Activated naive CD8-positive, alpha-beta T cell treated with anti-CD3 and anti-CD28 coated beads, Interleukin-2, amount 50 U/mL, for 24 hours (primary cell): ENCODE measurements around the gene GARIN5B.

Experiments used
- ATAC-seq: fragments of 150-1000 bp; cut with Tn5 transposase; one replicate; pipeline ENCODE4 v1.10.0; 2021
- DNase-seq: peaks from one replicate; pipeline ENCODE4 v3.0.0; 2021
- H3K27ac Mint-ChIP-seq: one replicate; pipeline ENCODE4 v1.8.0; 2021; ENCODE audit warnings: mild to moderate bottlenecking, mixed read lengths
- H3K27me3 Mint-ChIP-seq: one replicate; pipeline ENCODE4 v1.8.0; 2021; ENCODE audit warnings: mixed read lengths
- H3K36me3 Mint-ChIP-seq: one replicate; pipeline ENCODE4 v1.8.0; 2021; ENCODE audit warnings: low read depth, mixed read lengths
- H3K4me1 Mint-ChIP-seq: one replicate; pipeline ENCODE4 v1.8.0; 2021; ENCODE audit warnings: mixed read lengths
- H3K4me3 Mint-ChIP-seq: one replicate; pipeline ENCODE4 v1.8.0; 2021; ENCODE audit warnings: mild to moderate bottlenecking, moderate library complexity, mixed read lengths
- H3K9me3 Mint-ChIP-seq: one replicate; pipeline ENCODE4 v1.8.0; 2021; ENCODE audit warnings: mixed read lengths

Gene GARIN5B

GRCh38 chr19:55383279-55384130 is 20.4 kb upstream of the GARIN5B start:
- DNase-seq (peak; percentile 63), ATAC-seq (peak; percentile 7)
- Mint-ChIP-seq H3K27me3 (peaks cover 2% of the 10 kb centered on the region), H3K4me1 (peaks cover 43% of the 10 kb centered on the region), H3K36me3 (peaks cover 34% of the 10 kb centered on the region), H3K4me3 (peak overlapping the region; percentile 85), H3K27ac (peak overlapping the region; percentile 92), H3K9me3 (no peaks in the 10 kb centered on the region)

- peaks cover 2% of the 10 kb centered on the region for H3K27me3 Mint-ChIP-seq
- no peaks in the 10 kb centered on the region for H3K9me3 Mint-ChIP-seq
- ATAC-seq = no peak
- DNase-seq = no peak
- H3K27ac Mint-ChIP-seq = peak overlapping the region; percentile 92
- peaks cover 36% of the 10 kb centered on the region for H3K4me1 Mint-ChIP-seq
- peak overlapping the region; percentile 85 for H3K4me3 Mint-ChIP-seq
- H3K36me3 Mint-ChIP-seq = peaks cover 24% of the 10 kb centered on the region
These were observed 19.5 kb upstream of the GARIN5B start for GRCh38 chr19:55382522-55383054.

DNA sequence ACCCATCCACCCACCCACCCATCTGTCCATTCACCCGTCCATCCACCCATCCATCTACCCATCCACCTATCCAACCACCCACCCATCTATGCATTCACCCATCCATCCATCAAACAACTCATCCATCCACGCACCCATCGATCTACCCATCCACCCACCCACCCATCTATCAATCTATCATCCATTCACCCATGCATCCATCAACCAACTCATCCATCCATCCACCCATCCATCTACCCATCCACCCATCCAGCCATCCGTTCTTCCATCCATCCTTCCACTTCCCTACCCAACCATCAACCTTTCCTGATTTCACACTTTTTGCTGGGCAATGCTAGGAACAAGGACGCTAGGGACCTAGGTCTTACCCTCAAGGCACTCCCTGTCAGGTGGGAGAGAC is 19.0 kb upstream of the GARIN5B start:
- peaks cover 2% of the 10 kb centered on the region for H3K27me3 Mint-ChIP-seq
- peaks cover 19% of the 10 kb centered on the region for H3K36me3 Mint-ChIP-seq
- DNase-seq = no peak
- H3K9me3 Mint-ChIP-seq = no peaks in the 10 kb centered on the region
- ATAC-seq = no peak
- H3K4me1 Mint-ChIP-seq = peaks cover 30% of the 10 kb centered on the region
- no peak overlapping the region for H3K27ac Mint-ChIP-seq
- H3K4me3 Mint-ChIP-seq = peak overlapping the region; percentile 85

DNA sequence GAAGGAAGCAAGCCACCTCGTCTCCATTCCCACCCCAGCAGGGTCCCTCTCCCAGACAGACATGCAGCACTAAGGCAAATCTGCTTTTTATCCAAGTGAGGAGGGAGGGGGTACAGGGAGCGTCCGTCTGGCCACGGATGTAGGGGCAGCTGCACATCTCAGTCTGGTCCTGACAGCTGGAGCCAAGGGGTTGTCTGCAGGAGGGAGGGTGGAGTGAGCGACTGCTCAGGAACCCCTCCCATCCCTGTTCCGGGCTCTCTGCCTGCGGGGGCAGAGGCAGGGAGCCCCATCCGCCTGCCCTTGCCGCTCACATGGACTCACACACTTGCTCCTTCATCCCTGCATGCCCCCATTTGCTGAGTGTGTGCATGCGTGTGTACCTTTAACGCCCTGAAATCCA is 16.1 kb upstream of the GARIN5B start:
- H3K27ac Mint-ChIP-seq = no peak overlapping the region
- H3K4me3 Mint-ChIP-seq = no peak overlapping the region
- H3K36me3 Mint-ChIP-seq = peaks cover 4% of the 10 kb centered on the region
- H3K9me3 Mint-ChIP-seq = no peaks in the 10 kb centered on the region
- DNase-seq (no peak), ATAC-seq (no peak)
- H3K27me3 Mint-ChIP-seq = peaks cover 5% of the 10 kb centered on the region
- peaks cover 17% of the 10 kb centered on the region for H3K4me1 Mint-ChIP-seq

DNA sequence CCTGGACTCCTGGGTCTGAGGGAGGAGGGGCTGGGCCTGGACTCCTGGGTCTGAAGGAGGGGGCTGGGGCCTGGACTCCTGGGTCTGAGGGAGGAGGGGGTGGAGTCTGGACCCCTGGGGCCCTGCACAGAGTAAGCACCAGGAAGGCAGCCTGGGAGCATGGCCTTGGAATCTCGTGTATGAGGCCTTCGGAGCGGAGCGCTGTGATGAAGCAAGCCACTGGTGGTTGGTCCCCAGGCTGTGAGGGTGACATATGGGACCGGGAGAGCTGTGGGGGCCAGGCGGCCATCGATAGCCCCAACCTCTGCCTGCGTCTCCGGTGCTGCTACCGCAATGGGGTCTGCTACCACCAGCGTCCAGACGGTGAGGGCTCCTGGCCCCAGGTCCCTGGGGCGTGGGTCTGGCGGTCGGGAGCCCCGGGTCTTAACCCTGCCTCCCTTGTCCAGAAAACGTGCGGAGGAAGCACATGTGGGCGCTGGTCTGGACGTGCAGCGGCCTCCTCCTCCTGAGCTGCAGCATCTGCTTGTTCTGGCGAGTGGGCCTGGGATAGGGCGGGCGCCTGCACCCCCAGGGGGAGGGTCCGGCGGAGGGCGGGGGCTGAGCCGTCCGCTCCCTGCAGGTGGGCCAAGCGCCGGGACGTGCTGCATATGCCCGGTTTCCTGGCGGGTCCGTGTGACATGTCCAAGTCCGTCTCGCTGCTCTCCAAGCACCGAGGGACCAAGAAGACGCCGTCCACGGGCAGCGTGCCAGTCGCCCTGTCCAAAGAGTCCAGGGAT is 14.5 kb upstream of the GARIN5B start:
- no peak overlapping the region for H3K27ac Mint-ChIP-seq
- H3K4me1 Mint-ChIP-seq = peaks cover 14% of the 10 kb centered on the region
- peaks cover 12% of the 10 kb centered on the region for H3K27me3 Mint-ChIP-seq
- peaks cover 4% of the 10 kb centered on the region for H3K36me3 Mint-ChIP-seq
- H3K4me3 Mint-ChIP-seq = no peak overlapping the region
- DNase-seq = no peak
- ATAC-seq = no peak
- H3K9me3 Mint-ChIP-seq = no peaks in the 10 kb centered on the region

- Mint-ChIP-seq H3K36me3 (peaks cover 3% of the 10 kb centered on the region), H3K4me1 (peaks cover 10% of the 10 kb centered on the region), H3K4me3 (no peak within 1 kb of the TSS), H3K27ac (no peak within 1 kb of the TSS), H3K27me3 (peaks cover 24% of the 10 kb centered on the region), H3K9me3 (no peaks in the 10 kb centered on the region)
- ATAC-seq = no peak
- DNase-seq = no peak
These were observed 13.3 kb upstream of the GARIN5B start, which contains the start of gene TMEM190 for GRCh38 chr19:55376241-55376933. TMEM190 (plus strand) TSS chr19:55376826; CDS start chr19:55376854, 28 bp downstream.

- Mint-ChIP-seq H3K27me3 (peaks cover 39% of the 10 kb centered on the region), H3K4me3 (no peak overlapping the region), H3K36me3 (peaks cover 2% of the 10 kb centered on the region), H3K4me1 (peaks cover 22% of the 10 kb centered on the region), H3K9me3 (no peaks in the 10 kb centered on the region), H3K27ac (no peak overlapping the region)
- no peak for ATAC-seq
- no peak for DNase-seq
These were observed 11.1 kb upstream of the GARIN5B start for GRCh38 chr19:55373993-55374757.

DNA sequence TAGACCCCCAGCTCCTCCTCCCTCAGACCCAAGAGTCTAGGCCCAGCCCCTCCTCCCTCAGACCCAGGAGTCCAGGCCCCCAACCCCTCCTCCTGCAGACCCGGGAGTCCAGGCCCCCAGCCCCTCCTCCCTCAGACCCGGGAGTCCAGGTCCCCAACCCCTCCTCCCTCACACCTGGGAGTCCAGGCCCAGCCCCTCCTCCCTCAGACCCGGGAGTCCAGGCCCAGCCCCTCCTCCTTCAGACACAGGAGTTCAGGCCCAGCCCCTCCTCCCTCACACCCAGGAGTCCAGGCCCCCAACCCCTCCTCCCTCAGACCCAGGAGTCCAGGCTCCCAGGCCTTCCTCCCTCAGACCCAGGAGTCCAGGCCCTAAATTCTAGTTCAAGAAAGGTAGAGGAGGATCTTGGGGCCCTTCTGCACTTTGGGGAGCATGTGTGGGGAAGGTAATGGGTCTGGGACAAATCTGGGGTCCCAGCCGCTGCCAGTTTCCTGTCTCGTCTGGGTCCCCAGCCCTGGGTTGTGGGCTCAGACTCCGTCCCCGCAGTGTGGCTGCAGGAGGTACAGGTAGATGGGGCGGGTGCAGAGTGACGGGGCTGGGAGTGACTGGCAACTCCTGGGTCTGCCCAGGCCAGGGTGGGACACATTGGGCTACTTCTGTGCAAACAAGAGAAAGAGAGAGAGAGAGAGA is 10.4 kb upstream of the GARIN5B start:
- DNase-seq (no peak), ATAC-seq (no peak)
- Mint-ChIP-seq H3K27me3 (peaks cover 39% of the 10 kb centered on the region), H3K4me3 (no peak overlapping the region), H3K36me3 (peaks cover 2% of the 10 kb centered on the region), H3K4me1 (peaks cover 22% of the 10 kb centered on the region), H3K27ac (no peak overlapping the region), H3K9me3 (no peaks in the 10 kb centered on the region)

DNA sequence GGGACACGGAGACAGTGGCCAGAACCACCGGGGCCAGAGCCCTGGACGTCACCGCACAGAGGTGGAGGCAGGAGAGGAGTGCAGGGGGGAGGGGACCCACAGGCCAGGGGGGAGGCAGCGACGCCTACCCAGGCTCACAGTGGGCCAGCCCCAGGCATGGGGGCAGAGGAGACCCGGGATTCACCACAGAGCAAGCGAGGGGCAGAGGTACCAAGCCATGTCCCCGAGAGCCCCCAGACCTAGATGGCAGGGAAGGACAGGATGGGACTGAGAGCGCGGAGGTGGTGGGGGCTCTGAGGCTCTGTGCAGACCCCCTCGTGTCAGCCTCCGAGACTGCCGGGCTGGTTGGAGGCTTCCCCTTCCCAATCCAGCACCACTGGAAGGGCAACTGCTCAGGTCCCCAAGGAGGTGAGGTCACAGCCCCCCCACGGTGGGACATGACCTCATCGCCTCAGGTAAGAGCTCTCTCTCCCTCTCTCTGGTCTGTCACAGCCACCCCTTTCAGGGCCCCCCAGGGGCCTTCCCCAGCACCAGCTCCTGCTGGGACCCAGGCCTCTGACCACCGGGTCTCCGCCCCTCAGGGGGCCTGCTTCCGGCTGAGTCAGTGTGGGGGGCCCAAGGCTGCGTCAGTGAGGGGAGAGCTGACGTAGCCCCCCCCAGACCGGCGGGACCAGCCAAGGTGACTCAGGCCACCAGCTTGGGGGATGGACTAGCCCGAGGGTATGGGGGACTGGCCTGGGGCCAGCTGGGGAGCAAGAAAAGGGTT is 9.4 kb upstream of the GARIN5B start:
- Mint-ChIP-seq H3K27me3 (peaks cover 41% of the 10 kb centered on the region), H3K9me3 (no peaks in the 10 kb centered on the region), H3K4me3 (no peak overlapping the region), H3K4me1 (peaks cover 22% of the 10 kb centered on the region), H3K36me3 (peaks cover 2% of the 10 kb centered on the region), H3K27ac (no peak overlapping the region)
- peak; percentile 53 for DNase-seq
- peak; percentile 65 for ATAC-seq

- Mint-ChIP-seq H3K27ac (no peak within 1 kb of the TSS), H3K4me1 (peaks cover 22% of the 10 kb centered on the region), H3K9me3 (no peaks in the 10 kb centered on the region), H3K36me3 (peaks cover 2% of the 10 kb centered on the region), H3K27me3 (peaks cover 40% of the 10 kb centered on the region), H3K4me3 (peak within 1 kb of the TSS; percentile 71)
- no peak for ATAC-seq
- no peak for DNase-seq
These were observed 7.4 kb upstream of the GARIN5B start, which contains the start of gene IL11 for GRCh38 chr19:55370305-55370988. IL11 (minus strand) TSS chr19:55370463; CDS start chr19:55370310, 153 bp downstream.

DNA sequence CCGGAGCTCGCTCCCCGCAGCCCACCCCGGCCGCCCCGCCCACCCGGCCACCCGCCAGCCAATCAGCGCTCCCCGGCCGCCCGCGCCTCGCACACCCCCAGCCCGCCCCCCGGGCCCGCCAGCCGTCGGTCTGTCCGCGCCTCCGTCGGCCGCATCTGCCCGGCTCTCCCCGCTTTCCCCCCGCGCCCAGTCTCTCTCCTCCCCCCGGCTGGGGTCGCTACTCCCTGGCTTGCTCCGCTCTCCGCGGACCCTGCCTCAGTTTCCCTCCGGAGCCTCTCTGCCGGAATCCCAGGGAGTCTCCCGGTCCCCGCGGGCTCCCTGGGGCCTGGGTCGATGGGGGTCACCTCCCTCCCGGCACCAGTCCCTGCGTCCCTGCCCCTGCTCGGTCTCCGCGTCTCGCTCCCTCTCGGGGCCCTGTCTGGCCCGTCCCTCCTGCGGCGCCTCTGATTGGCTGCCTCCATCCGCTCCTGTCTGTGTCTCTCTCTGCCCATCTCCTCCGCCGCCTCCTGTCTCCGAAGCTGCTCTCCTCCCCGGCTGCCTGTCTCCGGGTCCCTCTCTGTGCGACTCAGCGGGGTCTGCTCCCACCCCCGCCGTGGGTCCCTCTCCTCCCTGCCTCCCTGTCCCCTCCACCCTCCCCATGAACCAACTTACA is 6.7 kb upstream of the GARIN5B start:
- Mint-ChIP-seq H3K9me3 (no peaks in the 10 kb centered on the region), H3K4me3 (peak overlapping the region; percentile 71), H3K36me3 (peaks cover 2% of the 10 kb centered on the region), H3K27ac (no peak overlapping the region), H3K4me1 (peaks cover 22% of the 10 kb centered on the region), H3K27me3 (peaks cover 38% of the 10 kb centered on the region)
- peak; percentile 63 for ATAC-seq
- DNase-seq = peak; percentile 50
